NCI-H1105 (cell line): ENCODE results near the gene ONECUT2.

Experiments
- DNase-seq: peaks from one replicate; lab custom pipeline; 2025; lab: John Stamatoyannopoulos, UW

Gene ONECUT2

DNA sequence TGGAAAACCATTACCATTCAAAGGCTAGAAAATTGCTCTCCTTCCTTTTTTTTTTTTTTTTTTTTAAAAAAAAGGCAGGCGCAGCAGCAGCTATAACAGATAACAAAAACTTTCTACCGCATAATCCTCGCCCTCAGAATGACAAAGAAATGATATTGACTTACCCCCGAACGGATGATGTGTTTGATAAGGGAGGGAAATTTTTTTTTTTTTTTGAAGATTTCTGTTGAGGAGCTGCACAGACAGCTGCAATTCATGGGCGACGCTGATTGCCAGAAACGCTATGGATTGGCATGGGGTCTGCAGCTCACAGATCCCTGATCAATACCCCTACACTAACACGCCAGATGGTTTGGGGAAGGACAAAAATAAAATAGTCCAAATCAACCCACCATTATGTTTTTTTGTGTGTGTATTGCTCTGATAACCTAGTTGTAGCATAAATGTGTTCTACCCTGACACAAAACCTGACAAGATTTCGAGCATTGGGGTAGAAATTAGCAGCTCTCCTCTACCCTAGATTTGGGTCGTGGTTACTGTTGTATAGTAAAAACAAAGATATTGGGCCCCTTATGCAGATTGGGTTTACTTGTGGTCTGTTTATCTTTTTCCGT is 3.6 kb upstream of the ONECUT2 start:
- DNase-seq: no peak

DNA sequence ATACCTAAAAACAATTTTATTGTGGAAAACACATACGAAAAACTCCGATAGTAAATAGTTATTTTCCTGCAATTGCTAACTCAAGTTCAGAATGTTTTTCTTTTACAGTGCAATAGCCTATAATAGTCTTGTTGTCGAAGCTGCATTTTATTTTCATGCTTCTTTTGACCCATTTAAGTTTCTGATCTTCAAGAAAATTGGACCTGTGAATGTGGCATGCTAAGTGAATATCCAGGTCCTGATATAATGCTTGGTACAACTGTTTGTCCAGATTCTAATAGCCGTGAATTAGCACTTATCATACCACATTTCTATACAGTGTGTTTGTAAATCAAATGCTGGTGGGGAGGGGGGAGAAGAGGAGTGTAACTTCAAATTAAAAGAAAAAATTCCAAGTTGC is 3.0 kb upstream of the ONECUT2 start:
- no peak for DNase-seq

DNA sequence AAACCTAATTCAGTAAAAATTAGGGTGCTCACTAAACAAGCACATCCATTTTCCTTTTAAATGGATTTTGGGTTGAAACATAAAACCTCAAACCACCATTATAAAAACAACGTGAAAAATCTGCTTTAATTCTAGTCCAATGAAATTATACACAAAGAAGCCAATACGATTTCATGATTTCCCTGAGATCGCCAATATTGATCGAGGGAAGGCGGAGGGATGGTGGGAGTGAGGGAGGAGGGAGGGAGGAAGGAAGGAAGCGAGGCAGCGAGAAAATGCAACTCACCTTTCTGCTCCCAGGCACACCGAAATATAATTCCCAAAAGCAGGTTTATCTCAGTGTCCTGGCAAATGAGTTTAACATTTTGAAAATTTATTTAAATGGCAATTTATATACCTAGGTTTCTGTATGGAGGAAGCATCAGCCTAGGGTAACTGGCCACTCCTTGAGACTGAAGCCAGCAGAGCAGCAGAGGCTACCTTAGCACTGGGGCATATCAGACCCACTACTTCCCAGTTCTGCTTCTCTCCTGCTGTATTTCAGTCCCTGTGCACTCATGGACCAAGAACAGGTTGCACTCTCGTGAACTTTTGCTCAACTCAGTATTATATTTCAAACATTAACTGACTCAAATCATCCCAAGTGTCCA is 2.3 kb upstream of the ONECUT2 start:
- no peak for DNase-seq

DNA sequence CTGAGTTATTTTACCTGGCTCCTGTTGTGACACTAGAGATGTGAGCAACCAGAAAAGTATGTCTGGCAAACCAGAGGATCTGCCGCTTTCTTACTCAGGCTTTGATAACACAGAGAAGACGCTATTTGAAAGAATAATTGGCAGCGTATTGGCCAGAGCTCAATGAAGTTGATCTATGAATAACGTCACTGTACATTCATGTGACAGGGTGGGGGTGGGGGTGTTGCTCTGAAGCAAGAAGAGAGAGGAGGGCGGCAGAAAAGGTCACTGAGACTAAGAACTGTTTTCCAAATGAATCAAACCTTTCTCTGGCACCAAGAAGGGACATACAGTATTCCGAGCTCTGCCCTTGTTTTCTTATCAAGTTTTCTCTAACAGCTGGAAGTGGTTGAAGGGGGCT is 1.7 kb upstream of the ONECUT2 start:
- DNase-seq: no peak

DNA sequence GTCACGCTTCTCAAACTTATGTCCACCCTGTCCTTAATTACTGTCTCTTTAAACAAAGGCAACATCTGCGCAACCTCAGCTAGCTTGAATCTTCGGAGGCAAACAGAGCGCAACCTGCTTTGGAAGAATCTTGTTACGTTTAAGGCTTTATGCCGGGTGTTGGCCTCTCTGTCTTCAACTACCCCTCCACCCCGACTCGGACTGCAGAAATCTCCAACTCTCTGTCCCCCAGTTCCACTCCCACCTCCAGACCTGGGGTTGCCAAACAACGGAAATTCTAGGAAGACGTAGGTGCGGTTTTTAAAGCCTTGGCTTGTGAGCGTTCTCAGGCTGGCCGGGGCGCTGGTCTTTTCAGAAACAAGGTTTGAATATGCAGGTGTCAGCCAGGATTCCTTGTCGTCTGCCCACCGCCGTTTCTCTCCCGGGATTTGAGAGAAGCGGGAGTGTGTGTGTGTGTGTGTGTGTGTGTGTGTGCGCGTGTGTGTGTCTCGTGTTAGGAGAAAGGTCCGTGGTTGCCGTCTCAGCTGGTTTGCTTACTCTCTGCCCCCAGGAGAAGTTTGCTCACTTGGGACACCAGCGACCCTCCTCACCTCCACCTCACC is 1.1 kb upstream of the ONECUT2 start:
- DNase-seq: peak; percentile 34

DNA sequence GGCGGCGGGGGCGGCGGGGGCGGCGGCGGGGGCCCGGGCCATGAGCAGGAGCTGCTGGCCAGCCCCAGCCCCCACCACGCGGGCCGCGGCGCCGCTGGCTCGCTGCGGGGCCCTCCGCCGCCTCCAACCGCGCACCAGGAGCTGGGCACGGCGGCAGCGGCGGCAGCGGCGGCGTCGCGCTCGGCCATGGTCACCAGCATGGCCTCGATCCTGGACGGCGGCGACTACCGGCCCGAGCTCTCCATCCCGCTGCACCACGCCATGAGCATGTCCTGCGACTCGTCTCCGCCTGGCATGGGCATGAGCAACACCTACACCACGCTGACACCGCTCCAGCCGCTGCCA is 644 bp downstream of the ONECUT2 start:
- no peak for DNase-seq

DNA sequence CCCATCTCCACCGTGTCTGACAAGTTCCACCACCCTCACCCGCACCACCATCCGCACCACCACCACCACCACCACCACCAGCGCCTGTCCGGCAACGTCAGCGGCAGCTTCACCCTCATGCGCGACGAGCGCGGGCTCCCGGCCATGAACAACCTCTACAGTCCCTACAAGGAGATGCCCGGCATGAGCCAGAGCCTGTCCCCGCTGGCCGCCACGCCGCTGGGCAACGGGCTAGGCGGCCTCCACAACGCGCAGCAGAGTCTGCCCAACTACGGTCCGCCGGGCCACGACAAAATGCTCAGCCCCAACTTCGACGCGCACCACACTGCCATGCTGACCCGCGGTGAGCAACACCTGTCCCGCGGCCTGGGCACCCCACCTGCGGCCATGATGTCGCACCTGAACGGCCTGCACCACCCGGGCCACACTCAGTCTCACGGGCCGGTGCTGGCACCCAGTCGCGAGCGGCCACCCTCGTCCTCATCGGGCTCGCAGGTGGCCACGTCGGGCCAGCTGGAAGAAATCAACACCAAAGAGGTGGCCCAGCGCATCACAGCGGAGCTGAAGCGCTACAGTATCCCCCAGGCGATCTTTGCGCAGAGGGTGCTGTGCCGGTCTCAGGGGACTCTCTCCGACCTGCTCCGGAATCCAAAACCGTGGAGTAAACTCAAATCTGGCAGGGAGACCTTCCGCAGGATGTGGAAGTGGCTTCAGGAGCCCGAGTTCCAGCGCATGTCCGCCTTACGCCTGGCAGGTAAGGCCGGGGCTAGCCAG is 1.2 kb downstream of the ONECUT2 start:
- peak; percentile 16 for DNase-seq

DNA sequence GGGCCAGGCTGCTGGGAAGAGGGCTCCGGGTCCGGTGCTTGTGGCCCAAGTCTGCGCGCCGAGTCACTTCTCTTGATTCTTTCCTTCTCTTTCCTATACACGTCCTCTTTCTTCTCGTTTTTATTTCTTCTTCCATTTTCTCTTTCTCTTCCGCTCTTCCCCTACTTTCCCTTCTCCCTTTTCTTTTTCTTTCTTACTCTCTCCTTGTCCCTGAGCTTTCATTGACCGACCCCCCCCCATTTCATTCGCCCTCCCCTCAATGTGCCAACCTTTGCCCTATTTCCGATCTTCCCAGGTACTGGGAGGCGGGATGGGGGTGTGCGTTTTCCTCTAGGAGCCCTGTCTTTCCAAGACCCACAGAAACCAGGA is 1.8 kb downstream of the ONECUT2 start:
- DNase-seq: no peak

DNA sequence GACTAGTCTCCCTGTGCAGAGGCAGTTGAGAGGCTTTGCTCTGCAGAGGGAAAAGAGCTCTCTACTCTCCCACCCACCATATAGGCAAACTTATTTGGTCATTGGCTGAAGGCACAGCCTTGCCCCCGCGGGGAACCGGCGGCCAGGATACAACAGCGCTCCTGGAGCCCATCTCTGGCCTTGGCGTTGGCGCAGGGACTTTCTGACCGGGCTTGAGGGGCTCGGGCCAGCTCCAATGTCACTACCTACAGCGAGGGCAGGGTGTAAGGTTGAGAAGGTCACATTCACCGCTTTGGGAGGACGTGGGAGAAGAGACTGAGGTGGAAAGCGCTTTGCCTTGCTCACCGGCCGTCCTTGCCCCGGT is 2.2 kb downstream of the ONECUT2 start:
- DNase-seq: peak; percentile 35

DNA sequence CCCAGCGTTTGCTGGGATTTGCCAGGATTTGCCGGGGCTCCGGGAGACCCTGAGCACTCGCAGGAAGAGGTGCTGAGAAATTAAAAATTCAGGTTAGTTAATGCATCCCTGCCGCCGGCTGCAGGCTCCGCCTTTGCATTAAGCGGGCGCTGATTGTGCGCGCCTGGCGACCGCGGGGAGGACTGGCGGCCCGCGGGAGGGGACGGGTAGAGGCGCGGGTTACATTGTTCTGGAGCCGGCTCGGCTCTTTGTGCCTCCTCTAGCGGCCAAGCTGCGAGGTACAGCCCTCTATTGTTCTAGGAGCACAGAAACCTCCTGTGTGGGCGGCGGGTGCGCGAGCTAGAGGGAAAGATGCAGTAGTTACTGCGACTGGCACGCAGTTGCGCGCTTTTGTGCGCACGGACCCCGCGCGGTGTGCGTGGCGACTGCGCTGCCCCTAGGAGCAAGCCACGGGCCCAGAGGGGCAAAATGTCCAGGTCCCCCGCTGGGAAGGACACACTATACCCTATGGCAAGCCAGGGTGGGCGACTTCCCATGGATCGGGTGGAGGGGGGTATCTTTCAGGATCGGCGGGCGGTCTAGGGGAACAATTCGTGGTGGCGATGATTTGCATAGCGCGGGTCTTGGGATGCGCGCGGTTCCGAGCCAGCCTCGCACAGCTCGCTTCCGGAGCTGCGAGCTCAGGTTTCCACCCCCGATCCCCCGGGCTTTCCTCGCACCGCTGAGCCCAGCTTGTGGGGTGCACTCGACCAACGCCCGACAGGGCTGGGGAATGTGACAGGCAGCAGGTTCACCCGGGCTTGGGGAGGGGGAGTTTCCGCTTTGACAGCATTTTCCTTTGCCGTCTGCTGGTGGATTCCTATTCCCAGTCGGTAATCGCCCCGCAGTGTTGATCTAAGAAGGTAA is 2.8 kb downstream of the ONECUT2 start:
- peak; percentile 93 for DNase-seq

DNA sequence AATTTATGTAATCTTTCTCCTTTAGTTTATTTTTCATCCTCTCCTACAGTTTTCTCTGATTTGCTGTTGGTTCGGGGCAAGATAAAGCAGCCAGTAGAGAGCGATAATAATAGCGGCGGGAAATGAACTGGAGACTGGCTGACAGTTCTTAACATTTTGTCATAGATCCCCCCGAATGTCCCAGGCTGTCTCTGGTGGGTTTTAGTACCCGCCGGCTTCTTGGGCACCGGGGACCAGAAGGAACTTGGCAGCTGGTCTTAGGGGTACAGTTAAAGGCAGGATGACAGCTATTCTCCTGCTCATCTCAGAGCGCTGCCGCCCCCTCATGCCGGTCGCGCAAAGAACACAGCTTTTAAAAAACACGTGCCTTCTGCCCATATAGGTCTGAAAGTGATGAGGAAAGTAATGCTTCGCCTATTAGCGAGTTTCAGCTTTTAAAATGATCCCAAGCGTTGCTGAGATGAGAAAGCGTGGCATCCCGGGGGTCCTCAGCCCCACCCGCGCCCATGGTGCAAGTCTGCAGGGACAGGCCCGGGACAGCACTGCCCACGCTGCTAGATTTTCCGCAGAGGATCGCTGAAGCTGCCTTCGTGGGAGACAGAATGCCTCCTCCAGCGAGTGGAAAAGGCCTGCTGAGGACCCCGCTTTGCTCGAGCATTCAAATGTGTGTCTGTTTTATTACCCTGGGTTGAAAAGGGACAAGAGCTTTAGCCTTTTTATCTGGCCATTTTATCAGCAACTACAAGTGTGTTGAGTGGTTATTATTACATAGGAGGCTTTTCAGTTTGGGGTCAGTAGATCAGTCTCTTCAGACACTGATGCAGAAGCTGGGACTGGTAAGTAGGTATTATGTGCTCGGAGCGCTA is 3.8 kb downstream of the ONECUT2 start:
- DNase-seq: peak; percentile 5

DNA sequence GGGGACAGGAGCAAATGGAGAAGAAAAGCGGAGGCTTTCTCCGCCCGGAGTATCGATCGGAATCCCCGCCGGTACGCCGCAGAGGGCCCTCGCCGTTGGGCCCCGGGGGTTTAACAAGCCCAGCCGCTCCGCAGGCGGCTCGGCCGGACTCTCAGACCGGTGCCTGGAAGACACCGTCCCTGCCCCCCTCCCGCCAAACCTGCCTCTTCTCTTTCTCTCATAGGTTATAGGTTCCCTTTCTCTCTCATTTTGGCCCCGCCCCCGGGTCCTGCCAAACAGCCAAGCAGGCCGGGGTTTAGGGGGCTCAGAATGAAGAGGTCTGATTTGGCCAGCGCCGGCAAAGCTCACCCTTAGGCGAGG is 4.4 kb downstream of the ONECUT2 start:
- no peak for DNase-seq

DNA sequence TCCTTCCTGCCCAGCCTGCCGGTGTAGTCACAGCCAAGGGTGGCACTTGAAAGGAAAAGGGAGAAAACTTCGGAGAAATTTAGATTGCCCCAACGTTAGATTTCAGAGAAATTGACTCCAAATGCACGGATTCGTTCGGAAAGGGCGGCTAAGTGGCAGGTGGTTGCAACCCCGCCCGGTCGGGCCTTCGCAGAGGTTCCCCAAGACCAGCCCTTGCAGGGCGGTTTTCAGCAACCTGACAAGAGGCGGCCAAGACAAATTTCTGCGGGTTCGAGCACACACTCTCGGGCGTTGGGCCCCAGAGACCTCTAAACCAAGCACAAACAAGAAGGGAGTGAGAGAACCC is 4.8 kb downstream of the ONECUT2 start:
- no peak for DNase-seq

DNA sequence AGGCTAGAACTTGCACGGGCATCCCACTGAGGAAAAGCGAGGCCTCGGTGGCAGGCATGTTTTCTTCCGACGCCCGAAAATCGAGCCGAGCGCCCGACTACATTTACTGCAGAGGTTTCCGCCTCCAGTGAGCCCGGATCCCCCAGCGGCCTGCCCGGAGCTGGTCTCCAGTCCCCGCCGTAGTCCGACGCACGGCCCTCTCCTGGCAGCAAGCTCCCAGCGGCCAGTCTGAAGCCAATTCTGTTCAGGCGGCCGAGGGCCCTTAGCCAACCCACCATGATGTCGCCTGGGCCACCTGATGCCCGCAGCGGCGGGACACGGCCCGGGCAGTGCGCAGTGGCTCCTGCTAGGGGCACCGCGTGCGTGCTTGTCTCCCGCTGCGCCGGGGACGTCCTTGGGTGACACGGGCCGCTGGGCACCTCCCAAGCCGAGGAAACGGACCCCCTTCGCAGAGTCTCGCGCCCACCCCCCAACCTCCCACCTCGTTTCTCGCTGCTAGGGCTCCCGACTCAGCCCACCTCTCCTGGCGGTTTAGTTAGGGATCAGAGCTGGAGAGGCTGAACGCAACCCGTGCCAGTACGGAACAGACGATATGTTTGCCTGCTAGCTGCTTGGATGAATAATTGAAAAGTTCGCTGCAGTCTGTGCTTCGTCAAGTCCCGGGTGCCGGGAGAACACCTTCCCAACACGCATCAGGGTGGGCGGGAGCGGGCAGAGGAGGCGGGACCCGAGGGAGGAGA is 5.3 kb downstream of the ONECUT2 start:
- DNase-seq: no peak

DNA sequence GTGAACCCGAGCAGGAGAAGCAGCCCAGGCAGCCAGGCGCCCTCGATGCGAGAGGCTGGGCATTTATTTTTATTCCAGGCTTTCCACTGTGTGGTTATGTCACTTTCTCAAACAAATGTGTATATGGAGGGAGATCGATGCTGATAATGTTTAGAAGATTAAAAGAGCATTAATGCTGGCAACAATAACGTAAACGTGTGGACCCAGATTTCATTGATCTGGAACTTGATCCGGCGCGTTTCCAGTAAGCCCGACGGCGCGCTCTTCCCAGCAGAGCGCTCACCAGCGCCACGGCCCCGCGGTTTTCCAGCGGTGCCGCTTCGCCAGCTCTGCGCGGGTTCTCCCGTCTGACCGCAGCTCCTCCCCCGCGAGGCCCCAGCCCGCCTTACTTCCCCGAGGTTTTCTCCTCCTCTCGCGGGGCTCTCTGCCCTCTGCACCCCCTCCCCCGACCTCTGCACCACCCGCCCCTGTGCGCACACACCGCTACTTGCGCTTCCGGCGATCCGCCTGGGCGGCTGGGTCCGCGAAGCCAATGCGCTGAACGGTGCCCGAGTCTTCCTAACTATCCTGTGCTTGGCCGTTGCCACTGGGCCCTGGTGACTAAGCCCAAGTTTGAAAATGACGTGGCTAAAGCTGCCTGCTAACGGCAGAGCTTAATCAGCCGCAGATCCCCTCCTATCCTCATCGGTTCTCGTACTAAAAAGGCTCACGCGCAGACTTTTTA is 6.1 kb downstream of the ONECUT2 start:
- DNase-seq: no peak

DNA sequence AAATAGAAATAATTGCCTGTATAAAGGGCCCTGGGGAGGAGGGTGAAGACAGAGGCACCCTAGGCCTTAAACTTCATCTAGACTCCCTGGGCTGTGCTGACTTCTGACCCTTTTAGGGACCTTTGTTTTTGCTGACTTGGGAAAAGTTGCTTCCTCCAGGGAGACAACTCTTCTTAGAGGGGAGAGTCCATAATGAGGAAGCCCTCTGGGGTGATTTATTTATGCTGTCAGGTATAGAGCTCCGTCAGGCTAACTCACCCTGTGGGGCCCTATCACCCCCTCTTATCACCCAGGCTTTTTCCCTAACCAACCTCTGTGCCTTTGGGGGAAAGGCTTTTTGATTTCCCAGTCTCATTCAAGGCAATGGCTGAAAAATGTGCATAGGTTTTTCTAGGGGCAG is 8.1 kb downstream of the ONECUT2 start:
- no peak for DNase-seq

DNA sequence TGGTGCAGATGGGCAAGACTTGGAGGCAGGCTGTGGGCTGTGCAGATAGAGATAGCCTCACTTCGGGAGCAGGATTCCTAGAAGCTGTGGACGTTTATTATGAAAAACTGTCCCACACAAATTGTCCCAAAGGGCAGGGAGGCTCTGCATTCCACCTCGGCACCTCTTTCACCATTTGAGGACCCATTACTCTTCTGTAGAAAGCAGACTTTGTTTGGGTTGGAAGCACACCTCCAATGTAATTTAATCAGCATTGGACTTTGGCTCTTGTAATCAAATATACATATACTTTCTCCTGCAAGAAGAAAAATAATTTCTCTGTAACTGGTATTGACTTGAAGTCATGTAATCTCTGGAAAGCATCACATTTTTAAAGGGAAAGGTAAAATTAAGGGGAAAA is 8.5 kb downstream of the ONECUT2 start:
- no peak for DNase-seq

DNA sequence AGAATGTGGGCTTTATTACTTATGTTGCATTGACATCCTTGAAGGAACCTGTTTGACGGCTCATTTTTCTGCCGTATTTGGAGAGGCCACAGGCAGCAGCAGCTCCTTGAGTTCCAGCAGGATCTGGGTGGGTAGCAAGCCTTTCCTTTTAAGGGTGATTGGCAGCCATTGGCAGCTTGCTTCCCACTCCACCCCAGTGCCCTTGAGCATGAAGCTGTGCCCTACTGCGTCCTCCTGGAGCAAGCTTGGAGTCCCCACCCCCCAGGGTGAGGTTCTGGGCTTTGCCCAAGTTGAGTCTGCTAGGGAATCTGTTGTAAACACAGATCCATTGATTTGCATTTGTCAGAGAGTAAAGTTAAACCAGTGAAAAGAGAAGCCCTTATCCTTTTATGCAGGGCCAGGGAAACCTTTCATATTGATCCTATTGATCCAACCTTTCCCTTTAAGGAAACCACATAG is 9.2 kb downstream of the ONECUT2 start:
- DNase-seq: no peak

DNA sequence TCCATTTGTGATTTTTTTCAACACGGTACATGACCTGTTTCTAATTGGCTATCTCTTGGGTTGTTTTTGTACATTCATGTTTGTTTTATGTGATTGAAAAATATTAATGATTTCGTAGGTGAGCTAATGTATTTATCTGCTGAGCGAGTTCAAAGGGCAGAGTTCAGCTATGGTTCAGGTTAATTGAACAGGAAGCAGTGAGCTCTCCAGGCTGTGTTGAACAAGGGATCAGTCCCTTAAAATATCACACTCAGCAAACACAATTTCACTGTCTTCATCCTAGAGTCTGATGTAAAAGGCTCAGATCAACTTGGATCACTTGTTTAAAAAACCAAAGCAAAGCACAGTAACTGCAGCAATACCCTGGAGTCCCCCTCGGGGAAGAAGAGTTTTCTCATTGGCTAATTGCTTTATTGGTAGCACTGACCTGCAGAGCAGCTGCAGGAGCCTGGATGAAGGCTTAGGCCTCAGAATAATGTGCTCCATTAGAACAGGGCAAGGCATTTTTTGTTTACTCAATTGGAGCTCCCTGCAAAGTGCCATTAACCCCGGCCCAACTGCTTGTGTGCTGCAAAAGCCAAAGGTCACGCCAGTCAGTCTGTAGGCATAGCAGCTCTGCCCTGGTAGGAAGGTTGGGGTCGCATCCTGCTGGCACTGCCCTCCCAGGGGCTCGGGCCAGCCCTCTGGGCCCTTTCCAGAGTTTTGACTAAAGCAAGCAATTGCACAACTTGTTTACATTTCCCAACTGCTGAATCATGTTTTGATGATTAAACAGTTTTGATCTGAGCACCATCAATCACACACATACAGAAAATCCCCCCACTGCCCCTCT is 10.5 kb downstream of the ONECUT2 start:
- DNase-seq: peak; percentile 11
